Retina (tissue), 1 donor: Measurements from ENCODE around the gene SYNE4.
A peak's percentile ranks its signal among the peaks of the same experiment; 100 is the strongest.

Source experiments
- DNase-seq: peaks from one replicate; pipeline ENCODE4 v3.0.0-alpha.2; 2016

SYNE4 gene

GRCh38 chr19:36025541-36025940, 16.9 kb upstream of the SYNE4 start:
- DNase-seq: no peak

GRCh38 chr19:36023432-36023831, 14.8 kb upstream of the SYNE4 start:
- no peak for DNase-seq

- DNase-seq: no peak
Observed at GRCh38 chr19:36019061-36019670, 10.6 kb upstream of the SYNE4 start.

GRCh38 chr19:36014012-36014924, 5.7 kb upstream of the SYNE4 start, which contains the start of gene ALKBH6:
Gene ALKBH6 (minus strand): TSS chr19:36014213. CDS start chr19:36013397, 816 bp downstream.
- DNase-seq: peak; percentile 94

- DNase-seq: no peak
Observed at GRCh38 chr19:36013280-36014011, 4.8 kb upstream of the SYNE4 start.

GRCh38 chr19:36010402-36010801, 1.8 kb upstream of the SYNE4 start:
- no peak for DNase-seq

GRCh38 chr19:36009633-36010379, 1.2 kb upstream of the SYNE4 start:
- DNase-seq: no peak

- DNase-seq: peak; percentile 55
Observed at GRCh38 chr19:36009220-36009619, 607 bp upstream of the SYNE4 start.

GRCh38 chr19:36006955-36007354, 1.7 kb downstream of the SYNE4 start:
- DNase-seq: no peak

GRCh38 chr19:36003284-36003683, 5.3 kb downstream of the SYNE4 start:
- DNase-seq: no peak

GRCh38 chr19:36001605-36002004, 7.0 kb downstream of the SYNE4 start:
- DNase-seq: no peak

GRCh38 chr19:35996777-35997176, 11.8 kb downstream of the SYNE4 start:
- no peak for DNase-seq

GRCh38 chr19:35995048-35995993, 13.3 kb downstream of the SYNE4 start, which contains the start of gene SDHAF1:
Gene SDHAF1 (plus strand): TSS chr19:35995188. CDS start chr19:35995275, 87 bp downstream.
- DNase-seq: peak; percentile 95

- peak; percentile 59 for DNase-seq
Observed at GRCh38 chr19:35993923-35994598, 14.6 kb downstream of the SYNE4 start.

GRCh38 chr19:35992907-35993765, 15.5 kb downstream of the SYNE4 start:
- no peak for DNase-seq

GRCh38 chr19:35991731-35992450, 16.7 kb downstream of the SYNE4 start:
- no peak for DNase-seq

- DNase-seq: no peak
Observed at GRCh38 chr19:35990771-35991730, 17.6 kb downstream of the SYNE4 start.

GRCh38 chr19:35990156-35990555, 18.5 kb downstream of the SYNE4 start:
- DNase-seq: no peak
